GM18526 (cell line): ENCODE results near the gene CRYBG1.

ENCODE experiments used
- POLR2A ChIP-seq: IDR thresholded peaks from 3 replicates; pipeline ENCODE4 v1.6.1; 2011; ENCODE audit not compliant: insufficient read length; ENCODE audit errors: extremely low read depth

The CRYBG1 gene

DNA sequence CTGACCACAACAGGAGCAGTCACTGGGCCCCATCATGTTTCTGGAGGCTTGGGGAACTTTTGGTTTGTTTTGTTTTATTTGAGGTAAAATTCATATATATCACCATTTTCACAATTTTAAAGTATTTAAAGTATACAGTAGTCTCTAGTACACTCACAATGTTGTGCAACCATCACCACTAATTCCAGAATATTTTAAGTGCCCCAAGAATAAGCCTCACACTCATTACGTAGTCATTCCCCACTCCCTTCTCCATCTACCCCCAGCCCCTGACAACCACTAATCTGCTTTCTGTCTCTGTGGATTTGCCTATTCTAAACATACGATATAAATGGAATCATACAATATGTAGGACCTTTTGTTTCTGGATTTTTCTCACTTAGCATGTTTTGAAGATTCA, 239.8 kb downstream of the CRYBG1 start:
- no peak for TF ChIP-seq POLR2A

DNA sequence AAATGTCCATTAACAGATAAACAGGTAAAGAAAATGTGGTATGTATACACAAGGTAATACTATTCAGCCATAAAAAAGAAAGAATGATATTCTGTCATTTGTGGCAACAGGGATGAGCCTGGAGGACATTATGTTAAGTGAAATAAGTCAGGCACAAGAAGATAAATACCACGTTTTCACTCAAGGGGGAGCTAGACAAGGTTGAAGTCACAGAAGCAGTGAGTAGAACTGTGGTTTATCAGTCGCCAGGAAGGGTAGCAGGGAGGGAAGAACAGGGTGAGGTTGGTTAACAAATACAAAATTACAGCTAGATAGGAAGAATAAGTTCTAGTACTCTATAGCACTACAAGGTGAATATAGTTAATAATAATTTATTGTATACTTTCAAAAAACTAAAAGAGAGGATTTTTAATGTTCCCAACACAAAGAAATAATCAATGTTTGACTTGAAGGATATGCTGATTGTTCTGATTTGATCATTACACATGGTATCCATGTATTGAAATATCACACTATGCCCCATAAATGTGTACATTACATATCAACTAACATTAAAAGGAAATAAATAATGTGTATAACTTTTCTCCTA, 247.7 kb downstream of the CRYBG1 start:
- no peak for TF ChIP-seq POLR2A

DNA sequence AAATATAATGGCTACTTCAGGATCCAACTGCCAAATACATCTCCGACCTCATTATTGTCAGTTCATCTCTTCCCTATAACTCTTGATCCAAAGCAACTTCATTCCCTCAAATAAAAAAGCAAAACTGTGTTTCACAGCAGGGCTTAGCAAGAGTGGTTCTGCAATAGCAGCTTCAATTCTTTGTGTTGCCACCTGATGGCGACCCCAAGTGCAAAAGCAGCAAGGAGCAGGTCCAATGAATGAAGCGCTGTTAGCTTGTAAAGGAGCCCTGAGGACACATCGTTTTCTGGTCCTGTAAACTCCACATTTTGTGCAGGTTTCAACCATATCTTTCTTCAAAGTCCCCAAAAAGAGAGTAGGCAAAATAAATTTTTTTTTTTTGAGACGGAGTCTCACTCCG, 249.2 kb downstream of the CRYBG1 start:
- no peak for TF ChIP-seq POLR2A

DNA sequence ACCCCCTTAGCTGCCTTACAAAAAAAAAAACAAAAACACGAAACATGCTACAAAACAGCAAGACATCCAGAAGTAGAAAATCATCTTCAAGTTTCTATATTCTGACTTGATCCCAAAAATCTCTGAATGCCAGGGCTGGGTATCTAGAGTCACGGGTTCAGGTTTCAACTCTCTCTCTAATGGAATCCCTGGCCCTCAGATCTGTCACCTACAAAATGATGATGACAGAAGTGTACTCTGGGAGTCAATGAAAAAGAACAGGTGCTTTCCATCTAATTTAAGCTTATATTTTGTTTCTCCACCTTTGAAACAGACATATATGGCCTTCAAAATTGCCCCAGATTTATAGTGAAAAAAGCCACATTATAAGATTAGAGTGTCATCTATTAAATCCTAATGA, 250.5 kb downstream of the CRYBG1 start:
- TF ChIP-seq POLR2A = no peak

DNA sequence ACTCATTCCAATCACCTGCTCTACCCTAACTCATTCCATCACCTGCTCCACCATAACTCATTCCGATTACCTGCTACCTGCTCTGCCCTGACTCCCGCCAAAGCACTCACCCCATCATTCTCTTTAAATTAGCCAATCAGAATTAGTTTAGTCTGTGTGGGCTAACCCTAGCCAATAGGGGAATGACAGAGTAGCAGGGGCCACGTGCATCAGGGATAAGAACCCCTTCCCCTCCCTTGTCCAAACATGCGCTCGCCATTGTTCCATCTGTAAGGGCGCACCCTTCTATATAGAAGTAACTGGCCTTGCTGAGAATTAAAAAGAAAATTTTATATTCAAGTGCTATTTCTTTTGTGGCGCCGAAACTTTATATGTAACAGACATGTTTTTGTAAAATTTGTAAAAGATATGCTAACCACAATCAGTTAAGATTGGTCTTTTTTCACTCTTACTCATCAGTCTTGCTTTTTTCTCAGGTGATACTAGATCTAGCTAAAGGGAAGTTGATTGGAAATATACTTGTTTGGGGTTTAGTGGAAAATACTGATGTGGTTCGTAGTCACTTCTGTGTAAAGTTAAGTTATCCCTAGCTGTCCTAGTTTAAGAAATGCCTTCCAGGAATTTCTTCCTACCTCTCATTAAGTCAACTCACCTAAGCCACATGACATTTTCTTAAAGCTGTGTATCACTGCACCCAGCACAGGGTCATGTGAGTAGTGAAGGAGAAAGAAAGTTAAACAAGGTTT, 252.3 kb downstream of the CRYBG1 start:
- TF ChIP-seq POLR2A = no peak

DNA sequence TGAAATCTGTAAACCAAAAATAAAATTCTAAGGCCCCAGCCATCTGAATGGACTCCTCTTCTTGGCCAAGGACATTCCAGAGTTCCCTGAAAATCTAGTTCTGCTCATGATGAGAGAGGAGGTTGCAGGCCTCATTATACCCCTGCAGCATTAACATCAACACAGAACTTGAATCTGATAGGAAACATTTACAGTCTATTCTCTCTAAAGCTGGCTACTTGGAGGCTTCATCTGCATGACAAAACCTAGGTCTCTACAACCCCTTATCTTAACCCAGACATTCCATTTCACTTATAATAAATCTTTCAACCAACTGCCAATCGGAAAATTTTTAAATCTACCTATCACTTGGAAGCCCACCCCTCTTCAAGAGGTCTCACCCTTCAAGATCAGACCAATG, 253.1 kb downstream of the CRYBG1 start:
- no peak for TF ChIP-seq POLR2A

DNA sequence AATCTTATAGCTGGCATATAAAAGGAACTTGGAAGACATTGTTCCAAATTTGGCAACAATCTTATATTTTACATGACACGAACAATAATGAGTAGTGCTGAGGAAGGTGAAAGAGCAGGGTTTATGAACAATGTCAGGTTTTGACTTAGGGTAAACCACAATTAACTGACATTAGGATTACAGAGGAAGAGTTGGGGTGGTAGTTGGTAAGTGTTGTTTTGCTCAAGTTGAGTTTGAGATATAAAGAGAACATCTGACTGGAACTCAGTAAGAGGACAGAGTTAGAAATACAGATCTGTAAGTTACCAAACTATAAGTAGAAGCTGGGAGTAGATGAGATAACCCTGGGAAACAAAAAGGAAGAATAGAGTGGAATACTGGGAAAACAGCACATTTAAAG, 253.6 kb downstream of the CRYBG1 start:
- no peak for TF ChIP-seq POLR2A

DNA sequence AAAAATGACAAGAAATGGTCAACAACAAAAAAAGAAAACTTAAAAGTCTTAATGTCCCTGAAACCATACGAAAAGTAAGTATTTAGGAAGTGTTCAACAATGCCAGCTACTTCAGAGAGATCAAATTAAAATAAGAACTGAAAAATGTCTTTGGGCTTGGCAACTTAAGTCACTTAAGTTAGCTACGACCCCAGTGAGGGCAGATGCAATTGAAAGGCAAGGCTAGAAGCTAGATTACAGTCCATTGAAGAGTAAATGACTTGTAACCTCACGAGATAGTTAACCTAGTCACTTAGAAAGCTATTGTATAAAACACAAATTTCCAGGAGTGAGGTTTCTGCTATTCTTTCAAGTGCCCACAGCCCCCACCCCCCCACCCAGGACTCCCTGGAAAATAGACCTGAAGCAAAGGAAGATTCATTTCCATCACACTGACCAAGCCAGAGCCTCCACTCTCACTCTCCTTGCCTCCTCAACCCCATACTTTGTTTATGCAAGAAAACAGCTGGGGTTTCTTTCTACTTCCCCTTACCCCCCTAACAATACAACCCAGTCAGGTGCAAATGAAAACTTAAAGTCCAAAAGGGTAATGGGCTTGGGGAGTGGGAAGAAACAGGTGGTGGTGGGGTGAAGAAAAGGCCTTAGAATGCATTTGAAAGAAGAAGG, 254.2 kb downstream of the CRYBG1 start:
- TF ChIP-seq POLR2A = no peak

DNA sequence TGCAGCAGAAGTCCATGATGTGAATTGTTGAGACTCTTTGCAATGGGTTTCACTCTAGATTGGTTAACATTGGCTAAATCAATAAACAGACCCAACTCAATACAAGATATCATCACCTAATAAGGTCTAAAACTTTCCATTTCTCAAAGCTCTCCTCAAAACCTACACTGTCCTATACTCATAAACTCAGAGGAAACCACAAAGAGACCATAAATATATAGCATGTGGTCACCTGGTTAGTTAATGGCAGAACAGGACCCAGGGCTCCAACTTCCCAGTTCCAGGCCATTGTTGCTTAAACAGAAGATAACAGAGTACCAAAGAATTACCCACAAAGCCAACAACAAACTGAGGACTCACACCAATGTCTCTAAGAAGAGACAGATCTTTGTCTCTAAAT, 256.8 kb downstream of the CRYBG1 start:
- TF ChIP-seq POLR2A = no peak

DNA sequence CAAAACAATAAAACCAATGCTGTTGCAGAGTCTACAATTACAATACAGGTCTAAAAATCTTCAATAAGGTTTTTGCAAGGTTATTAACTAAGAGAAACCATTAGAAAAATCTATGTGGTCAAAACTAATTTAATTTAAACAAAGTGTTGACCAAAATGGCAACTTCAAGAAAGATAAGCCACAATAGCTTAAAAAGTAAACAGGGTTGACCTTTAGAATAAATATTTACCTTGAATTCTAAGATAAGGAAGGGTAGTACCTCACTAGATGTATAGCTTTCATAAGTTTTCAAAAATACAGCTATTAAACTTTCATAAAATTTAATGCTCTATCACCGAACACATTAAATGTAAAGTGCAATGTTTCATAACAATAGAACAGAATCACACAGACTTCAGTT, 257.3 kb downstream of the CRYBG1 start:
- no peak for TF ChIP-seq POLR2A

DNA sequence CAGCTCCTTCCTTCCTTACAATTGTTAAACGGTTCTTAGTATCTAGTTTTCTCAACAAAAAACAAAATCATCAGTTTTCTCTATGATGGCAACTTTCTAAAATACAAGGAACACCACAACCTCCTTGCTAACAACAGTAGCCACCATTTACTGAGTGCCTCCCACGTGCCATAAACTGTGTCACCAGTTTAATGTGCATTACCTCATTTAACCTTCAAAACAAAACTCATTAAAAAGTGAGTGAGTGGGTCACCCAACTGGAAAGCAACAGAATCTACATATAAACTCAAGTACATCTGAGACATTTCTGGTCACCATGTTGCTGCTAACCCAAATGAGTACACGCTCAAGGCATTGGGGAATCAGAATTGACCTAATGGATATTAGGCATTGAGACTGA, 257.8 kb downstream of the CRYBG1 start:
- no peak for TF ChIP-seq POLR2A

DNA sequence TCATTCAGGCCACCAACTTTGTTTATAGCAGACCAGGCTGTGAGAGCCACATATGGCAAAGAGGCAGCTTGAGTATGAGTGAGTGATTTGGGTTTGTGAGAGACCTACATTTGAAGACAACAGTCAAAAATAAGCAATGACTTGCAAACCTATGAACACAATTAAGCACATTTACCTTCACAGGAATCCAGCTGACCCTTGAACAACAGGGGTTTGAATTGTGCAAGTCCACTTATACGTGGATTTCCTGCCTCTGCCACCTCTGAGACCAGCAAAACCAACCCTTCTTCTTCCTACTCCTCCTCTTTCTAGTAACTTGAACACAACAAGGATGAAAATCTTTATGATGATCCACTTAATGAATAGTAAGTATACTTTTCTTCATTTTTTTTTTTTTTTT, 258.7 kb downstream of the CRYBG1 start:
- no peak for TF ChIP-seq POLR2A

DNA sequence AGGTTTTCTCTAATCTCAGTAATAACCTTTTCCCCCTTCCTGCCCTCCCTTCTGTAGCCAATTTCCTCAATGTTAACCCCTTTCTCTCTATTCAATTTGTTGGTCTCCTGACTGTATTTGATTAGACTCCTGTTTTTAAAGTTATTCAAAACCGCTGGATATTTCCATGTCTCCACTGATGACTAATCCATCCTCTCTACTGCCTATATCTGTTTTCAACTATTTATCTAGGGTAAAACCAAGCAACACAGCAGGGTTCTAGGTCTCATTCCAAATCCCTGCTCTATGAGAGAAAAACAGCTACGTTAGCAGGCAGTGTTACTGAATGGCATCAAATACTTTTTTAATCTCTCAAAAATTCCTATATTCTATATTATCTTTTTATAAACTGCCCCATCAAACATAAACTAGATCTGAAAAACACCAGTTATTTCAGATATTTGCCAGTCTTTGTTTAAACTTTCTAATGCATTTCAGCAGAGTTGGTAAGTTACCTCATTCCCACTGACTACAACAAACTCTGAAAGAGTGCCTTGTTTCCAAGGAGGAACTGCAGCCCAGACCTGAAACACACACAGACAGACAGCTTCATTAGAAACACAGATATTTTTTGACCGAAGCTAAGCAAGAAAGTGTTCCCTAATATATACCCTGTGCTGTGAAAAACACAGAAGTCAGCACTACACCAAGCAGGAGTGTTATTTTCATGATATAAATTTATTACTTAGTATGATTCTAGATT, 260.6 kb downstream of the CRYBG1 start:
- no peak for TF ChIP-seq POLR2A
